Measurements from ENCODE around the gene PDE5A.
"Not testable (repeated sequence)": the region's sequence is repeated elsewhere in the genome, so short reads cannot be mapped to it uniquely, and the experiment has no call there.

GRCh38 chr4:119662612-119663011, 34.0 kb upstream of the PDE5A start:
- TF ChIP-seq EZH2 (IDR thresholded peaks at IDR 0.05; ENCODE audit: borderline replicate concordance, insufficient read depth, low read depth, low read length, poor library complexity, severe bottlenecking); CTCF (IDR thresholded peaks at IDR 0.05): not testable (repeated sequence)
